H1 (cell line): ENCODE data around the gene PRPF4. TPM values are rescaled to one million over a fixed set of nuclear protein-coding genes. Genes with fewer than 3 reads are reported as not detected.

Source experiments
- CTCF ChIA-PET: fragments of 300-600 bp; sonication (Branson Sonifier 250); formaldehyde crosslinking; loops from one replicate; lab custom pipeline; 2021; ENCODE audit not compliant: partially characterized antibody; lab: Charles Lee
- POLR2A ChIA-PET: fragments of 300-600 bp; sonication (Branson Sonifier 250); formaldehyde crosslinking; loops from one replicate; lab custom pipeline; 2021; ENCODE audit warnings: inconsistent platforms; ENCODE audit not compliant: partially characterized antibody; lab: Charles Lee
- DNase-seq, 2 experiments: peaks; one replicate each; pipeline versions ENCODE4 v3.0.0 to v3.0.0-alpha.2; 2010 to 2022; ENCODE audit warnings: low spot score in 2 of 2, low read depth in 1 of 2, mixed read lengths in 1 of 2
- FAIRE-seq: peaks from 2 replicates; lab custom pipeline; 2011; peaks lifted over from hg19 to GRCh38; lab: Jason Lieb, UNC
- H2AFZ ChIP-seq: 2 replicates; pipeline ENCODE4 v1.8.1; 2012; ENCODE audit warnings: low read length, inconsistent platforms
- H2AK5ac ChIP-seq: 2 replicates; pipeline ENCODE4 v1.6.1; 2013; ENCODE audit warnings: low read depth, low read length
- H2BK120ac ChIP-seq: replicated peaks from 2 replicates; pipeline ENCODE3; 2013; ENCODE audit warnings: low read depth, low read length, inconsistent platforms
- H2BK12ac ChIP-seq: 2 replicates; pipeline ENCODE4 v1.6.1; 2013; ENCODE audit warnings: low read depth, low read length
- H2BK15ac ChIP-seq: 2 replicates; pipeline ENCODE4 v1.6.1; 2013; ENCODE audit warnings: low read length
- H2BK20ac ChIP-seq: 2 replicates; pipeline ENCODE4 v1.6.1; 2013; ENCODE audit warnings: low read length
- H2BK5ac ChIP-seq: 2 replicates; pipeline ENCODE4 v1.6.1; 2013; ENCODE audit warnings: low read depth, low read length
- H3K14ac ChIP-seq: 2 replicates; pipeline ENCODE4 v1.6.1; 2013; ENCODE audit warnings: inconsistent platforms; ENCODE audit not compliant: insufficient read length
- H3K18ac ChIP-seq: 2 replicates; pipeline ENCODE4 v1.6.1; 2013; ENCODE audit warnings: low read length; ENCODE audit errors: extremely low read depth
- H3K23ac ChIP-seq: 2 replicates; pipeline ENCODE4 v1.6.1; 2013; ENCODE audit warnings: inconsistent platforms; ENCODE audit not compliant: insufficient read length
- H3K23me2 ChIP-seq: 2 replicates; pipeline ENCODE4 v1.6.1; 2013; ENCODE audit warnings: low read depth, low read length
- H3K27ac ChIP-seq: 2 replicates; pipeline ENCODE4 v1.6.1; 2011; ENCODE audit warnings: low read depth, low read length, inconsistent platforms
- H3K27me3 ChIP-seq, 4 experiments: replicated peaks in 1 of 4; 1 replicate in 1 of 4; 2 replicates in 3 of 4; pipeline versions ENCODE4 v1.6.1 to v1.8.1; 2011 to 2013; ENCODE audit warnings: low read length in 3 of 4, mild to moderate bottlenecking in 3 of 4, inconsistent platforms in 2 of 4, mixed read lengths in 2 of 4, moderate library complexity in 1 of 4; ENCODE audit not compliant: control insufficient read depth in 3 of 4, insufficient read depth in 3 of 4; ENCODE audit errors: extremely low read depth in 1 of 4
- H3K36me3 ChIP-seq, 4 experiments: 2 replicates each; pipeline versions ENCODE4 v1.6.1 to v1.8.1; 2011 to 2013; ENCODE audit warnings: mild to moderate bottlenecking in 4 of 4, low read length in 3 of 4, moderate library complexity in 2 of 4, control low read depth in 1 of 4, inconsistent platforms in 1 of 4; ENCODE audit not compliant: insufficient read depth in 4 of 4, control insufficient read depth in 2 of 4
- H3K4ac ChIP-seq: replicated peaks from 2 replicates; pipeline ENCODE3; 2013; ENCODE audit warnings: low read length, low read depth, mixed read lengths, inconsistent platforms; ENCODE audit not compliant: insufficient read length
- H3K4me1 ChIP-seq, 4 experiments: replicated peaks in 1 of 4; 1 replicate in 1 of 4; 2 replicates in 3 of 4; pipeline versions ENCODE4 v1.6.1 to v1.8.1; 2011 to 2013; ENCODE audit warnings: low read length in 3 of 4, inconsistent platforms in 2 of 4, mixed read lengths in 1 of 4; ENCODE audit not compliant: insufficient read depth in 4 of 4, control insufficient read depth in 3 of 4
- H3K4me2 ChIP-seq, 2 experiments: 2 replicates each; pipeline versions ENCODE4 v1.6.1 to v1.8.1; 2011 to 2013; ENCODE audit warnings: low read depth in 2 of 2, low read length in 2 of 2, control low read depth in 1 of 2, inconsistent platforms in 1 of 2, mild to moderate bottlenecking in 1 of 2; ENCODE audit not compliant: insufficient read depth in 1 of 2
- H3K4me3 ChIP-seq, 4 experiments: fragments of 200-600, 300-600 bp in 1 of 4; sonication (generic), shearing (Covaris generic), sonication (Bioruptor Twin) in 1 of 4; 2 replicates each; pipeline versions ENCODE4 v1.5.1 to v1.8.1; 2011 to 2016; ENCODE audit warnings: low read length in 4 of 4, low read depth in 3 of 4, control low read depth in 2 of 4, inconsistent platforms in 2 of 4, mild to moderate bottlenecking in 2 of 4, mixed read lengths in 1 of 4, moderate library complexity in 1 of 4; ENCODE audit not compliant: insufficient read depth in 2 of 4; ENCODE audit errors: extremely low read depth in 1 of 4
- H3K56ac ChIP-seq: replicated peaks from 2 replicates; pipeline ENCODE3; 2013; ENCODE audit warnings: low read depth, mild to moderate bottlenecking, mixed read lengths, low read length, inconsistent platforms; ENCODE audit not compliant: insufficient read length
- H3K79me1 ChIP-seq: 2 replicates; pipeline ENCODE4 v1.6.1; 2013; ENCODE audit warnings: low read depth, low read length, control low read depth
- H3K79me2 ChIP-seq, 2 experiments: 2 replicates each; pipeline versions ENCODE4 v1.6.1 to v1.8.1; 2012 to 2013; ENCODE audit warnings: low read length in 2 of 2, mild to moderate bottlenecking in 2 of 2, inconsistent platforms in 1 of 2; ENCODE audit not compliant: insufficient read depth in 2 of 2, control insufficient read depth in 1 of 2
- H3K9ac ChIP-seq, 4 experiments: replicated peaks in 1 of 4; 1 replicate in 1 of 4; 2 replicates in 3 of 4; pipeline versions ENCODE4 v1.6.1 to v1.8.1; 2011 to 2013; ENCODE audit warnings: low read depth in 3 of 4, low read length in 3 of 4, control low read depth in 2 of 4, mild to moderate bottlenecking in 2 of 4, moderate library complexity in 2 of 4, inconsistent platforms in 1 of 4; ENCODE audit errors: extremely low read depth in 1 of 4
- H3K9me3 ChIP-seq, 2 experiments: 2 replicates each; pipeline versions ENCODE4 v1.6.1 to v1.8.1; 2012 to 2013; ENCODE audit warnings: mild to moderate bottlenecking in 2 of 2, moderate library complexity in 2 of 2, control low read depth in 1 of 2, inconsistent platforms in 1 of 2, low read depth in 1 of 2, low read length in 1 of 2, mixed read lengths in 1 of 2; ENCODE audit not compliant: insufficient read depth in 2 of 2
- H4K20me1 ChIP-seq, 2 experiments: replicated peaks in 1 of 2; 2 replicates each; pipeline versions ENCODE3 to v1.8.1; 2011 to 2013; ENCODE audit warnings: inconsistent platforms in 2 of 2, low read length in 2 of 2, mild to moderate bottlenecking in 1 of 2; ENCODE audit not compliant: insufficient read depth in 2 of 2, control insufficient read depth in 1 of 2
- H4K5ac ChIP-seq: 2 replicates; pipeline ENCODE4 v1.6.1; 2013; ENCODE audit warnings: low read length, low read depth, mixed read lengths, inconsistent platforms; ENCODE audit not compliant: insufficient read length
- H4K8ac ChIP-seq: 2 replicates; pipeline ENCODE4 v1.8.0; 2013; ENCODE audit warnings: mild to moderate bottlenecking, moderate library complexity, low read length, inconsistent platforms; ENCODE audit not compliant: insufficient read depth; ENCODE audit errors: extremely low read depth
- H4K91ac ChIP-seq: replicated peaks from 2 replicates; pipeline ENCODE3; 2013; ENCODE audit warnings: low read length, mixed read lengths, inconsistent platforms; ENCODE audit not compliant: insufficient read length
- BCL11A ChIP-seq, 2 experiments: IDR thresholded peaks; one replicate each; pipeline ENCODE4 v1.6.1; 2011; ENCODE audit warnings: low read depth in 2 of 2, low read length in 2 of 2, mild to moderate bottlenecking in 2 of 2
- CBX8 ChIP-seq: fragments of 300-800, 300-1000 bp; sonication (generic); IDR thresholded peaks from 2 replicates; pipeline ENCODE4 v1.7.1; 2016; ENCODE audit warnings: low read depth, low read length, borderline replicate concordance
- HDAC2 ChIP-seq, 2 experiments: fragments of 300-600 bp in 1 of 2; sonication (generic) in 1 of 2; IDR thresholded peaks; 2 replicates each; pipeline ENCODE4 v1.6.1; 2011 to 2012; ENCODE audit warnings: low read depth in 2 of 2, low read length in 2 of 2, mild to moderate bottlenecking in 2 of 2, moderate library complexity in 2 of 2, borderline replicate concordance in 1 of 2, inconsistent platforms in 1 of 2
- RBBP5 ChIP-seq: IDR thresholded peaks from 2 replicates; pipeline ENCODE4 v1.7.1; 2012; ENCODE audit warnings: low read depth, mild to moderate bottlenecking, inconsistent platforms, low read length, moderate library complexity, borderline replicate concordance
- TAF1 ChIP-seq: IDR thresholded peaks from 2 replicates; pipeline ENCODE4 v1.6.1; 2011; ENCODE audit warnings: mild to moderate bottlenecking, low read depth, low read length
- USF2 ChIP-seq: IDR thresholded peaks from 2 replicates; pipeline ENCODE4 v1.6.1; 2011; ENCODE audit warnings: low read length, improper control_type of control experiment
- ZNF274 ChIP-seq: IDR thresholded peaks from 2 replicates; pipeline ENCODE4 v1.7.0; 2012; ENCODE audit warnings: low read length, borderline replicate concordance; ENCODE audit errors: extremely low read depth
- WGBS, 2 experiments: shearing (Covaris generic) in 1 of 2; methylation state at CpG; one replicate each; pipeline versions ENCODE4 v1.1.6 to v1.1.7; 2013 to 2015; ENCODE audit warnings: low lambda C conversion rate in 2 of 2, mixed read lengths in 2 of 2, inconsistent platforms in 1 of 2, low coverage in 1 of 2, missing lambda C conversion rate in 1 of 2; ENCODE audit not compliant: insufficient replicate concordance in 2 of 2, insufficient coverage in 1 of 2, insufficient read length in 1 of 2; ENCODE audit errors: extremely low coverage in 1 of 2, missing lambda C conversion rate in 1 of 2; 5-methylcytosine and 5-hydroxymethylcytosine counted together
- polyA plus RNA-seq, 7 experiments: library from polyadenylated mRNA; depleted of rRNA in 3 of 7; stranded (reverse) in 5 of 7; unstranded in 2 of 7; fragments of >200 nt in 5 of 7; fragments of 200-250 nt in 2 of 7; gene quantifications; 1 replicate in 5 of 7; 2 replicates in 1 of 7; 4 replicates in 1 of 7; pipeline versions ENCODE4 v1.2.1 to v1.2.3, GENCODE V29; 2011 to 2013; ENCODE audit warnings: missing spikeins in 2 of 7, mixed read lengths in 2 of 7
- total RNA-seq: library from RNA; stranded (reverse); fragmentation: NEBNext Ultra II Directional; extraction: Animal tissue kit (Norgen Biotek cat#: 25700); gene quantifications from 2 replicates; pipeline ENCODE4 v1.2.1, GENCODE V29; 2021

PRPF4 gene
- total and polyA plus RNA-seq, 2 of the 8 experiments (the other 6 are each of a cell fraction or from before 2014, with no cell fraction given) = 15.2 to 33.4 TPM

- H2BK12ac ChIP-seq = no peak overlapping the region
- H3K23me2 ChIP-seq = no peaks in the 10 kb centered on the region
- 84% methylated on average over 8 of the region's 8 CpGs; no CpG with 5 or more reads in 1 of the 2 experiments for WGBS, 2 experiments
- no peaks in the 10 kb centered on the region for H3K36me3 ChIP-seq
- H3K9me3 ChIP-seq = no peaks in the 10 kb centered on the region
- H2BK15ac ChIP-seq = no peak overlapping the region
- H2BK5ac ChIP-seq = no peak overlapping the region
- H3K4me1 ChIP-seq = 0 out of 7 replicates have a peak, but pooled peaks cover 0 to 1% (median 0%) of the 10 kb centered on the region in 4 experiments
- H2AFZ ChIP-seq = no peak overlapping the region
- ChIA-PET POLR2A (no interaction called here), CTCF (interaction anchor here (1.1 to 1.7 kb wide), 4 partner anchors 12 to 102 kb away, joined by 3 to 19 read pairs (median 3); no protein-coding TSS in a partner anchor)
- H4K91ac ChIP-seq = no peak overlapping the region
- H3K9ac ChIP-seq = no peak overlapping the region
- no peak overlapping the region for H2BK20ac ChIP-seq
- no peak overlapping the region for H2AK5ac ChIP-seq
- no peak overlapping the region for H3K23ac ChIP-seq
- H3K79me1 ChIP-seq = no peaks in the 10 kb centered on the region
- H3K4me2 ChIP-seq = no peak overlapping the region
- H2BK120ac ChIP-seq = no peak overlapping the region
- no peak for TF ChIP-seq ZNF274
- TF ChIP-seq RBBP5 = no peak
- TF ChIP-seq TAF1 = no peak
- no peak for TF ChIP-seq USF2
- TF ChIP-seq CBX8 = no peak
- no peak for TF ChIP-seq BCL11A (IDR thresholded peaks at IDR 0.05; ENCODE audit: low read depth in 2 of 2, low read length in 2 of 2)
- TF ChIP-seq HDAC2 (IDR thresholded peaks at IDR 0.05; ENCODE audit: borderline replicate concordance in 1 of 2, low read depth in 2 of 2, low read length in 2 of 2) = no peak
- no peaks in the 10 kb centered on the region; a peak in 1 of 7 replicates for H3K27me3 ChIP-seq
- no peak for DNase-seq
- H3K56ac ChIP-seq = no peak overlapping the region
- H4K5ac ChIP-seq = no peak overlapping the region
- no peak for FAIRE-seq
- H3K4me3 ChIP-seq = no peak overlapping the region
- no peak overlapping the region for H4K8ac ChIP-seq
- H3K14ac ChIP-seq = no peak overlapping the region
- H3K79me2 ChIP-seq = no peaks in the 10 kb centered on the region
- H3K27ac ChIP-seq = no peak overlapping the region
- H4K20me1 ChIP-seq = no peaks in the 10 kb centered on the region
- H3K4ac ChIP-seq = no peak overlapping the region
- H3K18ac ChIP-seq = no peak overlapping the region
Observed at GRCh38 chr9:113307396-113307975, 32.0 kb downstream of the PRPF4 start.
